GM19372 (cell line): ENCODE results near the gene SLC12A9.
A peak's percentile ranks its signal among the peaks of the same experiment; 100 is the strongest.
"Not testable (repeated sequence)": the region's sequence is repeated elsewhere in the genome, so short reads cannot be mapped to it uniquely, and the experiment has no call there.

Source experiments
- ATAC-seq: cut with Tn5 transposase; IDR thresholded peaks from one replicate; pipeline ENCODE4 v1.9.1; 2021; ENCODE audit warnings: mild to moderate bottlenecking, low read depth, moderate library complexity; ENCODE audit not compliant: unreplicated experiment

Gene SLC12A9, protein sequence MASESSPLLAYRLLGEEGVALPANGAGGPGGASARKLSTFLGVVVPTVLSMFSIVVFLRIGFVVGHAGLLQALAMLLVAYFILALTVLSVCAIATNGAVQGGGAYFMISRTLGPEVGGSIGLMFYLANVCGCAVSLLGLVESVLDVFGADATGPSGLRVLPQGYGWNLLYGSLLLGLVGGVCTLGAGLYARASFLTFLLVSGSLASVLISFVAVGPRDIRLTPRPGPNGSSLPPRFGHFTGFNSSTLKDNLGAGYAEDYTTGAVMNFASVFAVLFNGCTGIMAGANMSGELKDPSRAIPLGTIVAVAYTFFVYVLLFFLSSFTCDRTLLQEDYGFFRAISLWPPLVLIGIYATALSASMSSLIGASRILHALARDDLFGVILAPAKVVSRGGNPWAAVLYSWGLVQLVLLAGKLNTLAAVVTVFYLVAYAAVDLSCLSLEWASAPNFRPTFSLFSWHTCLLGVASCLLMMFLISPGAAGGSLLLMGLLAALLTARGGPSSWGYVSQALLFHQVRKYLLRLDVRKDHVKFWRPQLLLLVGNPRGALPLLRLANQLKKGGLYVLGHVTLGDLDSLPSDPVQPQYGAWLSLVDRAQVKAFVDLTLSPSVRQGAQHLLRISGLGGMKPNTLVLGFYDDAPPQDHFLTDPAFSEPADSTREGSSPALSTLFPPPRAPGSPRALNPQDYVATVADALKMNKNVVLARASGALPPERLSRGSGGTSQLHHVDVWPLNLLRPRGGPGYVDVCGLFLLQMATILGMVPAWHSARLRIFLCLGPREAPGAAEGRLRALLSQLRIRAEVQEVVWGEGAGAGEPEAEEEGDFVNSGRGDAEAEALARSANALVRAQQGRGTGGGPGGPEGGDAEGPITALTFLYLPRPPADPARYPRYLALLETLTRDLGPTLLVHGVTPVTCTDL

DNA sequence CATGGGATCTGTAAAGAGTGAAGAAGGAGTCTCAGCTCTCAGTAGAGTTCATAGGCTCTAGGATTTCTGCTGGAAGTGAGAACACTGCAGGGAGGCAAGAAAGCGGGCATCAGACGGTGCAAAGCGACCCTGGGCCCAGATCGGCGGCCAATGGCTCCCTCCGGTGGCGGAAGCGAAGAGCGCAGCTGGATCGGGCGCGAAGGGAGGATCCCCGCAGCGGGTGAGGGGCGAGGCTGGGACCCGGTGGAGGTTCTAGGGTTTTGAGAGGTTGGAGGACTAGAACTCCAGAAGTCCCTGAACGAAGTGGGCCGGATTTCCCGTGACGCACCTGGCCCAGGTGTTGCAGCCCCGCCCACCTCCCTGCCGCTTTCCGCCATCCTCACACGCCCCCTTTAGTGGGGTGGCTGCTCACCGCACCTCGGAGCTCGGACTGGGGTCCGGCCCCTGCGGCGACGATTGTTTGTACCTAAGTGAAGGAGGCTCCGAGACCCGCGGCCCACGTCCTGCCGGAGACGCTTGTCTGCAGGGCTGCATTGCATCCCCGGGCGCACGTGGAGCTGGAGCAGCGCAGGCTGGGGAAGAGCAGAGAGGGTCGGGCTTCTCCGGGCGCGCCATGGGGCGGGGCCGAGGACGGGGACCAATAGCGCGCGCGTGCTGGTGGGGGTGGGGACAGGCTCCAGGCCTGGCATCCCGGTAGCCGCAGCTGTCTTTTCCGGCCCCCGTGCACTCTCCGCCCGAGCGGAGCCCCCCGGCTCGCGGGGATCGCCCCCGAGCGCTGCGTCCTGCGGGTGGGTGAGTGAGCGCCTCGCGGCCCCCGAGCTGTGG, at the start of gene SLC12A9:
TSS of gene SLC12A9 (plus strand) at position 666 of the 825 bp plus-strand sequence. CDS start 1,485 bp downstream, outside the sequence.
- peak; percentile 88 for ATAC-seq

DNA sequence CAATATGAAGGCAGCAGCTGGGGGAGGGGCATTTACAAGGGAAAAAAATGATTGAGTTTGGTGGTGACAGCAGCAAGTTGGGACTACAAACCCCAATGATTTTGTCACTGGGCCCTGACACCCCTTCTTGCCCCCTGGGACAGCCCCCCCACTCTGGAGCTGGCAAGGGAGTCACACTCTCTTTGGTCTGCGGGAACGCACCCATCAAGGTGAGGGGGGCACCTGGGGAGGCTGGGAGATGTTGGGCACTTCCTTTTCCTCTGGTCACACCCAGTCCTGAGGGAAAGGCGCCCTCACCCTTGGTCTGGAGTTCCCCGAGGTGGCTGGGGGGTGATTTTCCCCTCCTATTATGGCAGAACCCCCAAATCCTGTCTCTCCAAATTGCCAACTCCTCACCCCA, 49.6 kb upstream of the SLC12A9 start:
- no peak for ATAC-seq

DNA sequence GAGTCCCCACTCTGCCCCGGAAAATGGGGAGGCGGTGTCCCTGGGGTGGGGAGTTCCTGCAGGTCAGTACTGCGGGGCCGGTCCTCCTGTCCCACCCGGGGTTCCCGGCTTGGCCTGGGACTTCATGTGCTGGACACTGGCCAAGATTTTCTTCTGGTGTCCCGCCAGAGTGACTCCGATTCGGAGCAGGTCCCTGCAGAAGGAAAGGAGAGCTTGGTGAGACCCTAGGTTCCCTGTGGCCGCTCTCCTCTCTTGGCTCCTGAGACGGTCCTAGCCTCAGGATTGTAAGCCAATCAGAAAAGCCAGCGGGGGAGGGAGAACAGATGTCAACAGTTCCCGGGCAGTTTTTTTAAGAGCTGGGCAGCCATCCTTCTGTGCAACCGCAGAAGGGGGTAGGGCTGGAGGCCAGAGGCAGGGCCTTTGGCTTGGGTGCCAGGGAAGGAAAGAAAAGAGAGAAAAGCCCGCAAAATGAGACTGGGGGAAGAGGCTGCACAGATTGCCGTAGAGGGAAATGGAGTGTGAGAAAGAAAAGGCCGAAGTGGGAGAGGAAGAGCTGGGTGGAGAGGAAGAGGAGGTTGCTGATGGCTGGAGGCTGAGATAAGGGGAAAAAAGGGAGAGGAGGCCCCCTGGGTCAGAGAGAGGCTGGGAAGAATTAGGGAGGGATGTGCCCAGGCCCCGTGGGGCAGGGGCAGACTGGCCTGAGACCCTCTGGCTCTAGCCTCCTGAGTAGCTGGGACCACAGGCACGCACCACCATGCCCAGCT, 48.9 kb upstream of the SLC12A9 start:
- peak; percentile 99 for ATAC-seq

DNA sequence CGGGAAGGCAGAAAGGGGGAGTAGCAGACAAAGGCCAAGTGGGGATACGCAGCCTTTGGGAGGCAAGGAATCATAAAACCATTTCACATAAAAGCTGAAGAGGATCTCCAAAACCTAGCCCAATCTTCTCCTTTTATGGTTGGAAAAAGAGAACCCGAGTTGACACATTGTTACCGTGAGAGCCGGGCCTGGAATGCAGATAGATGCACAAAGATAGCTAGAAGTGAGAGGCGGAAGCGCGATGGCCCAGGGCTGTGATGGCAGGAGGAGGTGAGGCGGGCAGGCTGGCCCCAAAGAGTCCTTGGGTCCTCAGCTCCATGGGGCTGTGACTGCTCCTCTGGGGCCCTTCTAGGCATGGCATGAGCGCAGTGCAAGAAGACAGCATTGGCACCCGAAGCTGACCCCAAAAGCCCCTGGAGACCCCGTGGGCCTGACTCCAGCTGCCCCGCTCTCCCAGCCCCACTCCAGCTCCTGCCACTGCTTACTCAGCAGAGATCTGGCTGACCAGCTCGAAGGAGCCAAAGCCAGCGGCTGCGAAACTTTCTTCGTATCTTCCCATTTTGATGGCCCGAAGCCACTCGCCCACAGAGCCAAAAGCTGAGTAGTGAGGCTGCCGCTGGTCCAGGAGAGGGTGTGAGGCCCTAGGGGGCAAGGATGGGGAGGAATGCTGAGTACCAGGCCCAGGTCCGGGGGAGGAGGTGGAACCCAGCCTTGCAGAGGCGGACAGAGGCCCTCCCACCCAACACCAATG, 47.7 kb upstream of the SLC12A9 start:
- ATAC-seq = no peak

DNA sequence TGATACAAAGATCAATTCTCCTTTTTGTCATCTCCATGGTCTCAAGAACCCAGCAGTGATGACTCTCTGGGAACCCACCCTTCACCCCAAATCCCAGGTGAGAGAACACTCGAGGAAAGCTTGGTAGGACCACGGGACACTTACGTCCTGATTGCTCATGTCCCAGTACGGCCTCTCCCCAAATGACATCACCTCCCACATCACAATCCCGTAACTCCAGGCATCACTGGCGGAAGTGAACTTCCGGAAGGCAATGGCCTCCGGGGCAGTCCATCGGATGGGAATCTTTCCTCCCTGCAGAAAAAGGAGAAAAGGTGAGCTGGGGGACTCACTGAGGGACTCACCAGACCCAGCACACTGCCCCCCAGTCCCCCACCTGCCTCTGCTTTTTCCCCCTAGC, 46.2 kb upstream of the SLC12A9 start:
- no peak for ATAC-seq

DNA sequence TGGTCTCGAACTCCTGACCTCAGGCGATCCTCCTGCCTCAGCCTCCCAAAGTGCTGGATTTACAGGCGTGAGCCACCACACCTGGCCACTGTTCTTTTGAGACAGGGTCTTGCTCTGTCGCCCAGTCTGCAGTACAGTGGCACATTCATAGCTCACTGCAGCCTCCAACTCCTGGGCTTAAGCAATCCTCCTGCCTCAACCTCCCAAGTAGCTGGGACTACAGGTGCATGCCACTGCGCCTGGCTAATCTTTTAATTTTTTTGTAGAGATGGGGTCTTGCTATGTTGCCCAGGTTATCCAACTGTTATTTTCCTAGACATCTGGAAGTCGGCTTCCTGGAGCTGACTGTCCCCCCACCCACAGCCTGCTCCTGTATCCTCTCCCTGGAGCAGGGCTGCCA, 45.6 kb upstream of the SLC12A9 start:
- not testable (repeated sequence) for ATAC-seq

DNA sequence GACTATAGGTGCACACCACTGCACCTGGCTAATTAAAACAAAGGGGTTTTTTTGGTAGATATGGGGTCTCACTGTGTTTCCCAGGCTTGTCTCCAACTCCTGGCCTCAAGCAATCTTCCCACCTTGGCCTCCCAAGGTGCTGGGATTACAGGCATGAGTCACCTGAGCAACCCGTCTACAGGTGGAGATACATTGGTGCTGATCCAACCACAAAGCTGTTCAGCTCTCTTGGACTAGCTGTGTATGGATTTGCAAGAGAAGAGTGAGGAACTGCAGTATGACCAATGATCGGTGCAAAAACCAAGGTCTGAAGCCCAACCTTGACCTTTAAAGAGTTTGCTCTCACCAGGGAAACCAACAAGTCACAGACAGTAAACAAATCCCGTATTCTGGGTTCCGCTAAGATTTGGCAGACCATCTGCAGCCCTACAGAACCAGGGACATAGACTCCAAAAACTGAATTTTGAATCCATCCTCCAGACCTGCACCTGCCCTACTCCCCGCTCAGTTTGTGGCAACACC, 44.1 kb upstream of the SLC12A9 start:
- ATAC-seq = no peak

DNA sequence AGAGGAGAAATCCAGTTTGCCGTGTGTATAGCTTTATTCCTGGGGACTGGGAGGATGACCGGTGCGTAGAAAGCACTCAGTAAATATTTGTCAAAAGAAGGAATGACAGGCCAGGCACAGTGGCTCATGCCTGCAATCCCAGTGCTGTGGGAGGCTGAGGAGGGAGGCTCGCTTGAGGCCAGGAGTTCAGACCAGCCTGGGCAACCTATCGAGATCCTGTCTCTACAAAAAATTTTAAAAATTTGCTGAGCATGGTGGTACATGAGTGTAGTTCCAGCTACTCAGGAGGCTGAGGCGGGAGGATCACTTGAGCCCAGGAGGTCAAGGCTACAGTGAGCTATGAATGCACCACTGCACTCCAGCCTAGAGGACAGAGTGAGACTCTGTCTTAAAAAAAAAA, 41.0 kb upstream of the SLC12A9 start:
- ATAC-seq = no peak

DNA sequence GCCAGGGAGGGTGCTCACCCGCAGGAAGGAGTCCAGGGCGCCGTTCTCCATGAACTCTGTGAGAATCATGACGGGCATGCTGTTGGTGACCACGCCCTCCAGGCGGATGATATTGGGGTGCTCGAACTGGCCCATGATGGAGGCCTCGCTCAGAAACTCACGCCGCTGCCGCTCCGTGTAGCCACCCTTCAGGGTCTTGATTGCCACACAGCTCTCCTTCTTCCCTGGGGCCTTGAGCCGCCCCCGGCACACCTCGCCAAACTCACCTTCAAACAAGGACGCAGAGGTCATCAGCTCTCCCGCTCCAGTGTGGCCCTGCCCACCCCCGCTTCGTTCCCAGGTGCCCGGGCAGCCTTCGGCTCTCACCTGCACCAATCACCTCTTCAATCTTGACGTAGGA, 39.8 kb upstream of the SLC12A9 start:
- no peak for ATAC-seq

DNA sequence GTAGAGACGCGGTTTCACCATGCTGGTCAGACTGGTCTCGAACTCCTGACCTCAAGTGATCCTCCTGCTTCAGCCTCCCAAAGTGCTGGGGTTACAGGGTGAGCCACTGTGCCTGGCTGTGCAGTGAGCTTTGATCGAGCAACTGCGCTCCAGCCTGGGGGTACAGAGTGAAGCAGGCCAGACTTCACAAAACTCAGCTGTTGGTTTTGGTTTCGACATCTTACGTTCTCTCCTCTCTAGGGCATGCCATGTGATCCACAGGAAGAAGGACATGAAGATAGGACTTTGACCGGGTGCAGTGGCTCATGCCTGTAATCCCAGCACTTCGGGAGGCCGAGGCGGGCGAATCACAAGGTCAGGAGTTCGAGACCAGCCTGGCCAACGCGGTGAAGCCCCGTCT, 36.0 kb upstream of the SLC12A9 start:
- ATAC-seq = not testable (repeated sequence)

DNA sequence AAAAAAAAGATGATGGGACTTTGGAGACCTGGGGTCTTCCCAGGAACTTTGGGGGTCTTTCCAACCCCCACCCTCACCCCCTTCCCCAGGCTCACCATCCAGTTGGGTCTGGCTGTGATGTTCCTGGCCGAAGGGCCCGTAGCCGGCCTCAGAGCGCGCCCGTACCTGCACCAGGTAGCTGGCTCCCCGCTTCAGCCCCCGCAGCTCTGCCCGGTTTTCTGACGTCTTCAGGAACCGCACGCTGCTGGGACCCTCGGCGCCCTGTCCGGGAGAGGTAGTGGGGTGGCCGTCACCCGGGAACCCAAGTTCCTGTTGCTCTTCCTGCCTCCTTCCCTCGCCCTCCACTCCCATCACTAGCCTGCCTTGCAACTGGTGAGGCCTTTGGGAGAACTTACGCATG, 35.4 kb upstream of the SLC12A9 start:
- ATAC-seq = no peak

DNA sequence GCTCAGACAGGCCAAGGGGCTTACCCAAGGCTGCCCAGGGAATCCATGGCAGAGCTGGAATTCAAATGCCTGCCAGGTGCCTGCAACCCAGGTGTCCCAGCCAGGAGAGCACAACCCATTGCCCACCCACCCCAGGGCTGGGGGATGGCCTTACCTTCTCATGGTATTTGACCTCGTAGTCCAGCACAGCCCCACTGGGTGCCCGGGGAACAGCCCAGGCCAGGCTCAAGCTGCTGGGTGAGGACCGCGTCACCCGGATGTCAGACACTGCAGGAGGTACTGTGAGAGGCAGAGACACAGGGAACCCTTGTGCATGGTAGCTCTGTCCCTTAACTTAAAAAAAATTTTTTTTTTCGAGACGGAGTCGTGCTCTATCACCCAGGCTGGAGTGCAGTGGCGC, 34.1 kb upstream of the SLC12A9 start:
- no peak for ATAC-seq

DNA sequence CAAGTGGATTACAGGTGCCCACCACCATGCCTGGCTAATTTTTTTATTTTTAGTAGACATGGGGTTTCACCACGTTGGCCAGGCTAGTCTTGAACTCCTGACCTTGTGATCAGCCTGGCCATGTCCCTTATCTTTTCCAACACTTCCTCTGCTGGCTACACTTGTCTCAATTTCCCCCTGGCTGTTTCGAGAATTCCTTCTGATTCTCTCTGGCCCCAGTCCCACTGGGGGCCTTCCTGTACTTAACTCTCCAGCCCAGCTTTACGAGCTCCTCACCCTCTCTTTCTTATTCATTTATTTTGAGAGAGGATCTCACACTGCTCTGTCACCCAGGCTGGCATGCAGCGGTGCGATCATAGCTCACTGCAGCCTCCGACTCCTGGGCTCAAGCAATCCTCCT, 33.7 kb upstream of the SLC12A9 start:
- no peak for ATAC-seq

DNA sequence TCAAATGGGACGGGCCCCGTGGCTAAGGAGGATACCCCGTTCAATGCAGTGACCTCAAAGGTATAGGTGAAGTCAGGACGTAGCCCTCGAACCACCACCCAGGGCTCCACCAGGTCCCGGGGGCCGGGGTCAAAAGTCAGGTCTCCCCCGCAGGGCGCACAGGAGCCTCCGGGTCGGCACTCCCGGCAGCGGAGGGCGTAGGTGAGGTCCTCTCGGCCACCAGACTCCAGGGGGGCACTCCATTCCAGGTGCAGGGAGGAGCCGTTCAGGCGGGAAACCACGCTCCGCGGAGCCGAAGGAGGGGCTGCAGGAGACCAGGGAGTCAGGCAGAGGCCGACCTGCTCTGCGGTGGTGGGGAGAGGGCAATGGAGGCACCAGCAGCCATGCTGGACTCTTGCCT, 32.9 kb upstream of the SLC12A9 start:
- no peak for ATAC-seq

DNA sequence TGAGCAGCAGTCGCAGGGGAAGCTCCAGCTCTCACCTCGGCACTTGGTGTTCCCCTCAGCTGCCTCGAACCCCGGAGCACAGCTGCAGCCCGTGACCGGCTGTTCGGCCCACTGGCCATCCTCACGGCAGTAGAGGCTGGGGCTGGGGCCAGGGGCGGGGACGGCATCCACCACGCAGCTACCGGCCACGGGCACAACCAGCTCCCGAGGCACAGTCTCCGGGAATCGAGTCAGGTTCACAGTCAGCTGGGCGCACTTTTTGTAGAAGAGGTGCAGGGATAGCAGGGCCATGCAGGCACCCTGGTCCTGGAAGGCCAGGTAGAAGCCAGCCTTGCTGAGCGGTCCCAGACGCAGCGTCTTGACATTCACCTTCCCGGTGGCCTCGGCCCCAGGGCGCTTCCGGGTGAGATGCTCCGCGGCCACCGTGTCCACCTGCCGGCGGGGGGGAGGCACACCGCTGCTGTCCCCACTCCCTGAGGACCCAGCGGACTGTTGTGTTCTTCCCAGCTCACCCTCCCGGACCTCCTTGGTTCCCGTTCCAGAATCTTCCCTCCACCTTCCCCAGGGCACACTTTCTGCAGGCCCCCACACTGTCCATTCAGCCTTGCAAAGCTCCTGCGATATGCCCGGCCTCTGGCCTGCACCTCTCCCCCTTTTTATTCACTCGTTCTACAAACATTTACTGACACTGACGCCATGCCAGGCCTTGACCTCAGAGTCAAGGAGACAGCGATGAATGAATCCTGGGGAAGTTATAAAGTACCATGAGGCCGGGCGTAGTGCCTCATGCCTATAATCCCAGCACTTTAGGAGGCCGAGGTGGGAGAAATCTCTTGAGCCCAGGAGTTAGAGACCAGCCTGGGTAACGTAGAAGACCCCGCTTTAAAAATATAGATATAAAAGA, 30.0 kb upstream of the SLC12A9 start:
- ATAC-seq = no peak

DNA sequence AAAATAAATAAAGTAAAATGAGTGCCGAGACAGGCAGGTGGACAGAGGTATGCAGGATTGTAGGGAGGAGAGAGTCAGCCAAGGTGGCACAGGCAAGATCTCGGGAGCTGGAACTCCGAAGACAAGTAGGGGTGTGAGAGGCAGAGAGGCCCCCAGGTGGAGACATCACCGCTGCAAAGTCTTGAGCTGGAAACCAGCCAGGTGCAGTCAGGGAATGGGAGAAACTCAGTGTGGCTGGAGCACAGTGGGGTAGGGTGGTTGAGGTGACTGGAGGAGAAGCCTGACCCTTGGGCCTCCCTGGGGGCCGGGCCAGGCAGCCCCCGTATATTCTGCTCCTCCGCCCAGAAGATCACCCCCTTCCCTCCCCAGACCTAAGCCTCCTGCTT, 29.4 kb upstream of the SLC12A9 start:
- ATAC-seq = no peak

DNA sequence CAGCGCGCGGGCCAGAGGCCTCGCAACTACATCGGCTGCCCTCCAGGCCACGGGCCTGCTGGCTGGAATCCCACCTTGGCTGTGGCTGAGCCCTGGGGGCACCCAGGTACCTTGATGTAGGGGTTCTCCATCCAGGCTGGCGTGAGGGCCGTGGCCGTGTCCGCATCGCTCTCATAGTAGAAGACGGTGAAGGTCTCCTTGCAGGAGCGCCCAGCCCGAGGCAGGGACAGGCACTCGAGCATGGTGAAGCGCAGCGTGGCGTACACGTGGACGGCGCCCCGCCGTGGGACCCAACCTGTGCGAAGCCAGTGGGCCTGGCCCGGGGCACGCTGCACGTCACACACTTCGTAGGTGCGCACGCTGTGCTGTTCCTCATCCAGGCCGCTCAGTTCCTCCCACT, 29.0 kb upstream of the SLC12A9 start:
- no peak for ATAC-seq
